Upper lobe of left lung (tissue), 6 donors: ENCODE data around the gene MCUR1. TPM values are rescaled to one million over a fixed set of nuclear protein-coding genes. Genes with fewer than 3 reads are reported as not detected.

Experiments used
- ATAC-seq, 2 donors: fragments of 200-7000 bp; cut with Tn5 transposase; one replicate each; pipeline ENCODE4 v1.9.1; 2022; ENCODE audit warnings: mild to moderate bottlenecking in 2 of 2, moderate library complexity in 2 of 2; ENCODE audit not compliant: low FRiP score in 2 of 2
- DNase-seq, 2 donors: peaks; one replicate each; pipeline ENCODE4 v3.0.0-alpha.2; 2019 to 2020
- H3K27ac ChIP-seq, 4 donors: fragments of 200-600 bp; sonication (generic); one replicate each; pipeline ENCODE4 v1.5.1; 2016 to 2019
- H3K27me3 ChIP-seq, 4 donors: fragments of 200-600 bp; sonication (generic); one replicate each; pipeline ENCODE4 v1.5.1; 2017 to 2019
- H3K36me3 ChIP-seq, 4 donors: fragments of 200-600 bp; sonication (generic); one replicate each; pipeline ENCODE4 v1.5.1; 2016 to 2019
- H3K4me1 ChIP-seq, 4 donors: fragments of 200-600 bp; sonication (generic); one replicate each; pipeline ENCODE4 v1.5.1; 2018 to 2019
- H3K4me3 ChIP-seq, 4 donors: fragments of 200-600 bp; sonication (generic); one replicate each; pipeline ENCODE4 v1.5.1; 2017 to 2019; ENCODE audit warnings: mild to moderate bottlenecking in 2 of 4, moderate library complexity in 1 of 4
- H3K9me3 ChIP-seq, 4 donors: fragments of 200-600 bp; sonication (generic); one replicate each; pipeline ENCODE4 v1.5.1; 2018 to 2019
- EP300 ChIP-seq, 4 donors: sonication (generic); formaldehyde crosslinking; IDR thresholded peaks; one replicate each; pipeline ENCODE4 v1.5.1; 2017; ENCODE audit warnings: antibody characterized with exemption in 4 of 4, control low read depth in 2 of 4
- POLR2A ChIP-seq, 4 donors: fragments of 450-650 bp; IDR thresholded peaks; one replicate each; pipeline ENCODE4 v1.5.1; 2016 to 2017; ENCODE audit warnings: antibody characterized with exemption in 4 of 4, mild to moderate bottlenecking in 2 of 4
- POLR2AphosphoS5 ChIP-seq, 2 donors: sonication (generic); formaldehyde crosslinking; IDR thresholded peaks; one replicate each; pipeline ENCODE4 v1.5.1; 2017; ENCODE audit warnings: antibody characterized with exemption in 2 of 2
- WGBS, 2 donors: methylation state at CpG; one replicate each; pipeline ENCODE4 v1.1.5; 2017 to 2018; 5-methylcytosine and 5-hydroxymethylcytosine counted together
- total RNA-seq, 6 donors: library from RNA; depleted of rRNA in 4 of 6; stranded (reverse); fragments of >200 nt in 4 of 6; gene quantifications; one replicate each; pipeline versions ENCODE4 v1.1.0 to v1.2.1, GENCODE V29; 2016 to 2021
- TF ChIP-seq, protein P1 (sequence below), 6 experiments: fragments of 450-650 bp in 4 of 6; fragments of 200-600 bp in 2 of 6; sonication (generic) in 2 of 6; IDR thresholded peaks; one replicate each; pipeline ENCODE4 v1.5.1; 2016 to 2019; ENCODE audit warnings: antibody characterized with exemption in 6 of 6
- donor health status: DM: no; HTN: no; CAD: no; lungs with moderate emphysema.
- donor health status: DM: no; HTN: yes; CAD: no; lungs with severe emphysema.

MCUR1 gene
- total RNA-seq, 6 donors from 2014 or later, result 9.4 to 34.6 (median 26.5) TPM

GRCh38 chr6:13763740-13764381, 50.5 kb downstream of the MCUR1 start:
- 72 to 73% methylated on average over 5 of the region's 5 CpGs for WGBS, 2 donors

GRCh38 chr6:13762611-13763441, 51.5 kb downstream of the MCUR1 start:
- peak in 2 of 4 donors; percentile 15 to 33 for TF ChIP-seq POLR2A (IDR thresholded peaks at IDR 0.05)
- TF ChIP-seq, protein P1, sequence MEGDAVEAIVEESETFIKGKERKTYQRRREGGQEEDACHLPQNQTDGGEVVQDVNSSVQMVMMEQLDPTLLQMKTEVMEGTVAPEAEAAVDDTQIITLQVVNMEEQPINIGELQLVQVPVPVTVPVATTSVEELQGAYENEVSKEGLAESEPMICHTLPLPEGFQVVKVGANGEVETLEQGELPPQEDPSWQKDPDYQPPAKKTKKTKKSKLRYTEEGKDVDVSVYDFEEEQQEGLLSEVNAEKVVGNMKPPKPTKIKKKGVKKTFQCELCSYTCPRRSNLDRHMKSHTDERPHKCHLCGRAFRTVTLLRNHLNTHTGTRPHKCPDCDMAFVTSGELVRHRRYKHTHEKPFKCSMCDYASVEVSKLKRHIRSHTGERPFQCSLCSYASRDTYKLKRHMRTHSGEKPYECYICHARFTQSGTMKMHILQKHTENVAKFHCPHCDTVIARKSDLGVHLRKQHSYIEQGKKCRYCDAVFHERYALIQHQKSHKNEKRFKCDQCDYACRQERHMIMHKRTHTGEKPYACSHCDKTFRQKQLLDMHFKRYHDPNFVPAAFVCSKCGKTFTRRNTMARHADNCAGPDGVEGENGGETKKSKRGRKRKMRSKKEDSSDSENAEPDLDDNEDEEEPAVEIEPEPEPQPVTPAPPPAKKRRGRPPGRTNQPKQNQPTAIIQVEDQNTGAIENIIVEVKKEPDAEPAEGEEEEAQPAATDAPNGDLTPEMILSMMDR (IDR thresholded peaks at IDR 0.05), result no peak
- peak; percentile 25 to 71 for TF ChIP-seq POLR2AphosphoS5 (IDR thresholded peaks at IDR 0.05)
- TF ChIP-seq EP300 (IDR thresholded peaks at IDR 0.05), result peak in 3 of 4 donors; percentile 31 to 62 (median 58)
- Histone ChIP-seq H3K4me1 (peaks cover 15 to 25% (median 18%) of the 10 kb centered on the region in 4 donors), H3K27ac (peak overlapping the region in 3 of 4 donors; percentile 61 to 74 (median 63)), H3K36me3 (no peaks in the 10 kb centered on the region), H3K4me3 (no peak overlapping the region), H3K9me3 (no peaks in the 10 kb centered on the region), H3K27me3 (no peaks in the 10 kb centered on the region)
- peak; percentile 61 to 80 for ATAC-seq
- WGBS, 2 donors, result 21 to 36% methylated on average over 6 of the region's 6 CpGs
- DNase-seq, result peak in 1 of 2 donors; percentile 78

More at GRCh38 chr6:13763740-13764381, 50.5 kb downstream of the MCUR1 start:
- Histone ChIP-seq H3K27me3 (no peaks in the 10 kb centered on the region), H3K27ac (no peak overlapping the region), H3K9me3 (no peaks in the 10 kb centered on the region), H3K36me3 (no peaks in the 10 kb centered on the region), H3K4me3 (no peak overlapping the region), H3K4me1 (peaks cover 15 to 25% (median 18%) of the 10 kb centered on the region in 4 donors)
- no peak for TF ChIP-seq EP300 (IDR thresholded peaks at IDR 0.05)
- no peak for TF ChIP-seq POLR2AphosphoS5 (IDR thresholded peaks at IDR 0.05)
- TF ChIP-seq, protein P1 (IDR thresholded peaks at IDR 0.05), result no peak
- TF ChIP-seq POLR2A (IDR thresholded peaks at IDR 0.05), result no peak
- no peak for DNase-seq
- no peak for ATAC-seq

GRCh38 chr6:13761361-13762036, 52.9 kb downstream of the MCUR1 start:
- WGBS, 2 donors, result 75% methylated on average over 6 of the region's 6 CpGs
- Histone ChIP-seq H3K27me3 (no peaks in the 10 kb centered on the region), H3K9me3 (no peaks in the 10 kb centered on the region), H3K27ac (peak overlapping the region; percentile 11 to 74 (median 64)), H3K4me3 (no peak overlapping the region), H3K36me3 (no peaks in the 10 kb centered on the region), H3K4me1 (peaks cover 15 to 25% (median 18%) of the 10 kb centered on the region in 4 donors)
- ATAC-seq (no peak), DNase-seq (no peak)
- TF ChIP-seq, protein P1 (IDR thresholded peaks at IDR 0.05), result no peak
- TF ChIP-seq POLR2AphosphoS5 (IDR thresholded peaks at IDR 0.05) (no peak), POLR2A (IDR thresholded peaks at IDR 0.05) (no peak), EP300 (IDR thresholded peaks at IDR 0.05) (no peak)

GRCh38 chr6:13760307-13761304, 53.8 kb downstream of the MCUR1 start:
- H3K27me3 ChIP-seq, result no peaks in the 10 kb centered on the region
- ATAC-seq, result peak; percentile 79 to 89
- 52 to 64% methylated on average over 11 of the region's 11 CpGs for WGBS, 2 donors
- H3K4me3 ChIP-seq, result no peak overlapping the region
- H3K4me1 ChIP-seq, result peaks cover 15 to 21% (median 18%) of the 10 kb centered on the region in 4 donors
- H3K9me3 ChIP-seq, result no peaks in the 10 kb centered on the region
- H3K36me3 ChIP-seq, result no peaks in the 10 kb centered on the region
- TF ChIP-seq POLR2A (IDR thresholded peaks at IDR 0.05) (no peak), POLR2AphosphoS5 (IDR thresholded peaks at IDR 0.05) (peak; percentile 35 to 55), EP300 (IDR thresholded peaks at IDR 0.05) (peak in 1 of 4 donors; percentile 70)
- TF ChIP-seq, protein P1 (IDR thresholded peaks at IDR 0.05), result no peak
- peak in 1 of 2 donors; percentile 58 for DNase-seq
- peak overlapping the region; percentile 41 to 78 (median 72) for H3K27ac ChIP-seq
